Nephron (organoid): Measurements from ENCODE around the gene SIGLEC6.

ENCODE experiments used
- H3K27ac Mint-ChIP-seq, 3 experiments: 2 replicates each; pipeline ENCODE4 v1.8.0; 2020; ENCODE audit warnings: mixed read lengths in 3 of 3, mild to moderate bottlenecking in 2 of 3, moderate library complexity in 1 of 3
- H3K27me3 Mint-ChIP-seq: 2 replicates; pipeline ENCODE4 v1.8.0; 2021; ENCODE audit warnings: low read depth, mild to moderate bottlenecking, moderate library complexity, mixed read lengths
- H3K36me3 Mint-ChIP-seq: 2 replicates; pipeline ENCODE4 v1.8.0; 2020; ENCODE audit warnings: low read depth, mixed read lengths
- H3K4me1 Mint-ChIP-seq: 2 replicates; pipeline ENCODE4 v1.8.0; 2020; ENCODE audit warnings: mixed read lengths
- H3K4me3 Mint-ChIP-seq, 3 experiments: 2 replicates each; pipeline ENCODE4 v1.8.0; 2020; ENCODE audit warnings: mild to moderate bottlenecking in 3 of 3, mixed read lengths in 3 of 3, moderate library complexity in 2 of 3
- H3K9me3 Mint-ChIP-seq: 2 replicates; pipeline ENCODE4 v1.8.0; 2020; ENCODE audit warnings: mixed read lengths
- TF ChIP-seq, protein P1 (sequence below), 3 experiments: fragments of 200-600 bp; sonication (generic); IDR thresholded peaks; one replicate each; pipeline ENCODE4 v1.5.0; 2021; ENCODE audit warnings: antibody characterized with exemption in 3 of 3; ENCODE audit not compliant: unreplicated experiment in 3 of 3

Gene SIGLEC6

DNA sequence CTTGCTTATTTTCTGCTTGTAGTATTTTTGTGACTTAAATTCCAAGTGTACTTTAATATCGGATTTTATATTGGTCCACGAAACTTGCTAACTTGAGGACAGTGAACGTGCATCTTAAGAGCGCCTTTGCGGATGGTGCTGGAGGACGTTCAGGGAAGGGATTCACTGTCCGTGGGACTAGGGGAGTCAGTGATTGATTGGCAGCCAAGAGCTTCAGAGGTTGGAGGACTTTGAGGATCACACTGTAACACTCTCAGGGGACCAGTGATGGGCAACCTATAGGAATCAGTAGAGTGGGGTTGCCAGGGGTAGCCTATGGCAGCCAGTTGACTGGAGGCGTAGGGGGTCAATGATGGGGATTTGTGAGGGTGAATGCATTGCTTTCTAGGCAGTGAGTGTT, 40.1 kb upstream of the SIGLEC6 start:
- peak overlapping the region; percentile 85 to 95 (median 94) for H3K4me3 Mint-ChIP-seq
- peaks cover 16% of the 10 kb centered on the region for H3K27me3 Mint-ChIP-seq
- peak overlapping the region; percentile 41 to 72 (median 70) for H3K27ac Mint-ChIP-seq
- peaks cover 16% of the 10 kb centered on the region for H3K4me1 Mint-ChIP-seq
- H3K36me3 Mint-ChIP-seq, result peaks cover 7% of the 10 kb centered on the region
- TF ChIP-seq, protein P1, sequence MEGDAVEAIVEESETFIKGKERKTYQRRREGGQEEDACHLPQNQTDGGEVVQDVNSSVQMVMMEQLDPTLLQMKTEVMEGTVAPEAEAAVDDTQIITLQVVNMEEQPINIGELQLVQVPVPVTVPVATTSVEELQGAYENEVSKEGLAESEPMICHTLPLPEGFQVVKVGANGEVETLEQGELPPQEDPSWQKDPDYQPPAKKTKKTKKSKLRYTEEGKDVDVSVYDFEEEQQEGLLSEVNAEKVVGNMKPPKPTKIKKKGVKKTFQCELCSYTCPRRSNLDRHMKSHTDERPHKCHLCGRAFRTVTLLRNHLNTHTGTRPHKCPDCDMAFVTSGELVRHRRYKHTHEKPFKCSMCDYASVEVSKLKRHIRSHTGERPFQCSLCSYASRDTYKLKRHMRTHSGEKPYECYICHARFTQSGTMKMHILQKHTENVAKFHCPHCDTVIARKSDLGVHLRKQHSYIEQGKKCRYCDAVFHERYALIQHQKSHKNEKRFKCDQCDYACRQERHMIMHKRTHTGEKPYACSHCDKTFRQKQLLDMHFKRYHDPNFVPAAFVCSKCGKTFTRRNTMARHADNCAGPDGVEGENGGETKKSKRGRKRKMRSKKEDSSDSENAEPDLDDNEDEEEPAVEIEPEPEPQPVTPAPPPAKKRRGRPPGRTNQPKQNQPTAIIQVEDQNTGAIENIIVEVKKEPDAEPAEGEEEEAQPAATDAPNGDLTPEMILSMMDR (IDR thresholded peaks at IDR 0.05; ENCODE audit: unreplicated experiment in 3 of 3), result no peak
- no peaks in the 10 kb centered on the region for H3K9me3 Mint-ChIP-seq

DNA sequence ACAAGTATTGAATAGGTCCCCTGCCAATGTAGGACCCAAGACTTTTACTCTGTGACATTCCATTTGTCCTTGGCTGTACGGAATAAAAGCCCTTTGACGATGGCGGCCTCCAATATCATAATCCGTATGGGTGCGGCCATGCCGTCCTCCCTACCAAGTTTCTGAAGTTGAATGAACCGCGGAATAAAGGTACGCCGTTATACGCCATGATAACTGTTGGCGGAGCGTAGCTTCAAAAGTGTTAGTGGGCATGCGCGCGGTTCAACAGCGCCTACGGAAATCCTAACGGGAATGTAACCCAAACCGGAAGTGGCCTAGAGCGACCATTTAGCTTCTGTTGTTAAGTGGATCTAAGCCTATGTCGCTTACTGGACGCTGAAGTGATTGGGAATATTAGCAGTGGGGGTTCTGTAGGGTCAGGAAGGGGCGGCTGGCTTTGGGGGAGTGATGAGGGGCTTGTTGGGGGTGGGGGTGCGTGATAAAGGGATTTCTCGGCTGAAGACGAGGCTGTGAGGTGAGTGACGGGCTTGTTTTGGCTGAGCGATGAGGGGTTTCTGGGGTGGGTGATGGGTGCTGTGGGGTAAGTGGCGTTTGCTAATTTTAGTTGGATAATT, 39.6 kb upstream of the SIGLEC6 start, which contains the start of gene ZNF175:
Gene ZNF175 (plus strand): TSS at position 322 of the 614 bp plus-strand sequence. CDS start 2,047 bp downstream, outside the sequence.
- H3K27me3 Mint-ChIP-seq, result peaks cover 21% of the 10 kb centered on the region
- TF ChIP-seq, protein P1 (IDR thresholded peaks at IDR 0.05; ENCODE audit: unreplicated experiment in 3 of 3), result no peak
- peaks cover 5% of the 10 kb centered on the region for H3K36me3 Mint-ChIP-seq
- peaks cover 16% of the 10 kb centered on the region for H3K4me1 Mint-ChIP-seq
- H3K9me3 Mint-ChIP-seq, result no peaks in the 10 kb centered on the region
- peak within 1 kb of the TSS; percentile 85 to 95 (median 94) for H3K4me3 Mint-ChIP-seq
- H3K27ac Mint-ChIP-seq, result peak within 1 kb of the TSS; percentile 41 to 72 (median 70)

DNA sequence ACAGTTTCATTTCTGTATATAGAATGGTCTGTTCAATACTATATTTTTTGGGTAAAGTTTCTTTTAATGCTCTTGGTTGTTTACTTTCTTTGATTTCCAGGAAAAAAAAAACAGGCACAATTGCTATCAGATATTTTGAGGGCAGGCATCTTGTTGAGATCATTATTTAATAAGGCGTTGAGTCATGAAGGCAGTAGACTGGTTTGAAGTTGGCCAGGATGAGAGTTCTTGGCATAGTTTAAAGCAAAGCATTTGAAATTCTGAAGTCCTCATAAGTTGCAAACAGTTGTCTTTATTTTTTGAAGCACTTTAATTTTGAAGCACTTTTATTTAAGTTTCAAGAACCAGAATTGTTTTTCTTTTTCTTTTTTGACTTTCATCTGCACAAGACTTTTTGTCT, 37.0 kb upstream of the SIGLEC6 start:
- Mint-ChIP-seq H3K4me1 (peaks cover 16% of the 10 kb centered on the region), H3K4me3 (no peak overlapping the region), H3K27me3 (peaks cover 35% of the 10 kb centered on the region), H3K36me3 (no peaks in the 10 kb centered on the region), H3K9me3 (no peaks in the 10 kb centered on the region), H3K27ac (no peak overlapping the region)
- TF ChIP-seq, protein P1 (IDR thresholded peaks at IDR 0.05; ENCODE audit: unreplicated experiment in 3 of 3), result no peak

DNA sequence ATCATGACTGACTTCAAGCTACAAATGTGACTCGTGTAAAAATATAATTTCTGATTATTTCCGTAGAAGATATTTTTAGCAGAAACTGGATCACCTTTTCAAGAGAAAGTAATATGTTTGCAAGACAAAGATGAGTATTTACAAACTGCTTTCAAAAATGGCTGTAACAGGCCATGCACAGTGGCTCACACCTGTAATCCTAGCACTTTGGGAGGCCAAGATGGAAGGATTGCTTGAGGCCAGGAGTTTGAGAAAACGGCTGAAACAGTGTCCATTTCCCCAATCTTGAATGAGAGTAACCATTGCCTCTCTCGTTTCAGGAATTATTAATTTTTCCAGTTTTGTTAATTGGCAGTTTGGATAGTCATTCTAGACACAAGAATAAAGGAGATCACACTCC, 36.1 kb upstream of the SIGLEC6 start:
- H3K27ac Mint-ChIP-seq, result no peak overlapping the region
- H3K4me3 Mint-ChIP-seq, result no peak overlapping the region
- TF ChIP-seq, protein P1 (IDR thresholded peaks at IDR 0.05; ENCODE audit: unreplicated experiment in 3 of 3), result no peak

DNA sequence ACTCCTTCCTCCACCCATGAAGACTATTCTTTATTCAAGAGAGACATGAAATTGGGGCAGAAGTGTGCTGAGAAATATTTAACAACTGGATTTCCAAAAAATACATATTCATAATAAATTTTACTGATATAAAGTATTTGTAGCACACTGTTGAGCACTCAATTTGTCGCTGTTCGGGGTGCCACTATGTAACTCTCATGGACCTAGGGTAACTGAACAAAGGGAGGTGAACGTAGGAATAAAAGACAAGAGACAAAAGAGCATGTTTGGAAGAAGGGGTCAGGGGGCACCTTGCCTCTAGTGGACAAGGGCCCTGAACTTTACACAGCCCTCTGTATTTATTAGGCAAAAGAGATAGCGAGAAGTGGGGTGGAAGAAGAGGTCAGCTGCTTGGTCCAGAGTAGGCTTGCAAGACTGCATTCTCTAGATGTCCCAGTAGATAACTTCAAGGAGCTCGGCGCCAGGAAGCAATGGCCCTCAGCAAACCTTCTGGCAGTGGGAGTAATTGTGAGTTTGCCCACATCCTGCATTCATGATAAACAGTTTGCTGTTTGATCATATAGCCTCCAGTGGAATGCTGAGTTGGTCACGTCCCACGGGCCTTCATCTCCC, 35.1 kb upstream of the SIGLEC6 start:
- H3K36me3 Mint-ChIP-seq, result no peaks in the 10 kb centered on the region
- TF ChIP-seq, protein P1 (IDR thresholded peaks at IDR 0.05; ENCODE audit: unreplicated experiment in 3 of 3), result no peak
- H3K27me3 Mint-ChIP-seq, result peaks cover 45% of the 10 kb centered on the region
- H3K4me3 Mint-ChIP-seq, result no peak overlapping the region
- H3K9me3 Mint-ChIP-seq, result no peaks in the 10 kb centered on the region
- no peak overlapping the region for H3K27ac Mint-ChIP-seq
- peaks cover 7% of the 10 kb centered on the region for H3K4me1 Mint-ChIP-seq

More for the DNA sequence above, 36.1 kb upstream of the SIGLEC6 start:
- Mint-ChIP-seq H3K4me1 (peaks cover 16% of the 10 kb centered on the region), H3K36me3 (no peaks in the 10 kb centered on the region), H3K9me3 (no peaks in the 10 kb centered on the region), H3K27me3 (peaks cover 40% of the 10 kb centered on the region)

DNA sequence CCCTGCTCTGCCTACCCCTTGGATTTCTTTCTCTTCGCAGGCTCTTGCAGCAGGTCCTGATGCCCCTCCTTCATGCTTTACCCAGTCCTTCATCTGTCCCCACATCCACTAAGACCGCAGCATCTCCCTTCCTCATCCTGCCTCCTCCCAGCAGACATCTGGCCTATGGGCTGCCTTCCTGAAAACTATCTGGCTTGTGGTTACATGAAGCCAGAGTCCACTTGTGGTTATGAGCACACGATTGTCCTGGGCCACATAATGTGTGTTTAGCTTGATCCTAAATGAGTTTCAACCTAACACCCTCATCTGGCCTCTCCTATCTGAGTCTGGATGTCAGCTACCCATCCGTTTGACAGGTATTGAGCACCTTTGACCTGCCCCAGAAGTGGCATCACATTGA, 34.1 kb upstream of the SIGLEC6 start:
- H3K9me3 Mint-ChIP-seq, result no peaks in the 10 kb centered on the region
- H3K36me3 Mint-ChIP-seq, result no peaks in the 10 kb centered on the region
- H3K27ac Mint-ChIP-seq, result no peak overlapping the region
- H3K4me3 Mint-ChIP-seq, result no peak overlapping the region
- H3K4me1 Mint-ChIP-seq, result no peaks in the 10 kb centered on the region
- TF ChIP-seq, protein P1 (IDR thresholded peaks at IDR 0.05; ENCODE audit: unreplicated experiment in 3 of 3), result no peak
- peaks cover 42% of the 10 kb centered on the region for H3K27me3 Mint-ChIP-seq
